ENCODE data around the gene IFI27. TPM values are rescaled to one million over a fixed set of nuclear protein-coding genes. Genes with fewer than 3 reads are reported as not detected.

The IFI27 gene
- total RNA-seq, 2 donors from 2014 or later: 122 to 282 TPM

Other genes with a start within 250 kb of the IFI27 start
- not detected for gene FAM181A, start 183.4 kb upstream of the IFI27 start, total RNA-seq
- gene ASB2, start 134.2 kb upstream of the IFI27 start, total RNA-seq: 10 to 100 TPM; 60.0 to 66.5 TPM
- gene CCDC197, start 113.4 kb upstream of the IFI27 start, total RNA-seq: not detected
- gene OTUB2, start 84.4 kb upstream of the IFI27 start, total RNA-seq: 1 to 10 TPM in 1 of 2 donors, under 1 TPM in 1; 0.37 to 1.2 TPM
- gene DDX24, start 29.5 kb upstream of the IFI27 start, total RNA-seq: 100 to 1,000 TPM; 166 to 175 TPM
- 10 to 100 TPM; 11.2 to 21.7 TPM for gene IFI27L1, start 29.4 kb upstream of the IFI27 start, total RNA-seq
- 10 to 100 TPM; 39.7 to 43.1 TPM for gene IFI27L2, start 18.9 kb downstream of the IFI27 start, total RNA-seq
- under 1 TPM; 0.32 to 0.38 TPM for gene PPP4R4, start 63.6 kb downstream of the IFI27 start, total RNA-seq
- not detected for gene SERPINA10, start 182.5 kb downstream of the IFI27 start, total RNA-seq
- not detected for gene SERPINA6, start 212.6 kb downstream of the IFI27 start, total RNA-seq

Measured in posterior vena cava (tissue), 2 donors.